Measurements from ENCODE around the gene KIR2DL3. TPM values are rescaled to one million over a fixed set of nuclear protein-coding genes. Genes with fewer than 3 reads are reported as not detected.
"Not testable (repeated sequence)": the region's sequence is repeated elsewhere in the genome, so short reads cannot be mapped to it uniquely, and the experiment has no call there.

The KIR2DL3 gene
- total RNA-seq, 2 donors from 2014 or later: not detected

DNA sequence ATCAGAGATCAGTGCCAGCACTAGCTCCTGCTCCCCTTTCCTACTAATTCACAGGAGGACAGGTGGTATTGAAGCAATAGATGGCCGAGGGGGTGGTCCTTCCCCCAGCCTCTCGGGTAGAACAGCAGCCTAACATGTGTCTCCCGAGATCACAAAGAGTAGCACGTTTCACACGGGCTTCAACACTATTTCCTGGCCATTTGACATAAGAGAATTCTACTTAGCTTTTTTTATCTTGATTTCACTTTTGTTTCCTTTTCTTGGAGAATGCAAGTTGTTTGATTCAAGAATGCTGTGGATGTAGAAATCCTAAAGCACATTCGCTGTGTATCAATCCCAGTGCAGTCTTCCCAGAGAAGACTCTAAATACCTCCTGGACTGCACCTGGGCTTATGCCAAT, 12.0 kb downstream of the KIR2DL3 start:
- not testable (repeated sequence) for H3K27me3 ChIP-seq (ENCODE audit: control insufficient read depth, insufficient read depth, low read length, poor library complexity, severe bottlenecking); H3K9ac ChIP-seq (ENCODE audit: extremely low read depth, low read length, poor library complexity, severe bottlenecking); DNase-seq; H3K4me3 Mint-ChIP-seq; H3K27me3 Mint-ChIP-seq (ENCODE audit: insufficient read depth); H3K4me3 ChIP-seq (ENCODE audit: low read length); H3K4me1 Mint-ChIP-seq; H3K4me1 ChIP-seq (ENCODE audit: control insufficient read depth, insufficient read depth, low read length); H3K27ac Mint-ChIP-seq; H3K27ac ChIP-seq (ENCODE audit: low read depth, low read length); H3K9me3 ChIP-seq (ENCODE audit: control insufficient read depth, low read length); H3K36me3 ChIP-seq (ENCODE audit: control insufficient read depth, insufficient read depth, low read length); H3K36me3 Mint-ChIP-seq (ENCODE audit: low read depth)
- H3K9me3 Mint-ChIP-seq: peaks cover 82% of the 10 kb centered on the region
- 31 to 44% methylated on average over 4 to 6 of the region's 6 CpGs for WGBS, 2 experiments (ENCODE audit: insufficient coverage in 1 of 2, insufficient read length in 1 of 2)

DNA sequence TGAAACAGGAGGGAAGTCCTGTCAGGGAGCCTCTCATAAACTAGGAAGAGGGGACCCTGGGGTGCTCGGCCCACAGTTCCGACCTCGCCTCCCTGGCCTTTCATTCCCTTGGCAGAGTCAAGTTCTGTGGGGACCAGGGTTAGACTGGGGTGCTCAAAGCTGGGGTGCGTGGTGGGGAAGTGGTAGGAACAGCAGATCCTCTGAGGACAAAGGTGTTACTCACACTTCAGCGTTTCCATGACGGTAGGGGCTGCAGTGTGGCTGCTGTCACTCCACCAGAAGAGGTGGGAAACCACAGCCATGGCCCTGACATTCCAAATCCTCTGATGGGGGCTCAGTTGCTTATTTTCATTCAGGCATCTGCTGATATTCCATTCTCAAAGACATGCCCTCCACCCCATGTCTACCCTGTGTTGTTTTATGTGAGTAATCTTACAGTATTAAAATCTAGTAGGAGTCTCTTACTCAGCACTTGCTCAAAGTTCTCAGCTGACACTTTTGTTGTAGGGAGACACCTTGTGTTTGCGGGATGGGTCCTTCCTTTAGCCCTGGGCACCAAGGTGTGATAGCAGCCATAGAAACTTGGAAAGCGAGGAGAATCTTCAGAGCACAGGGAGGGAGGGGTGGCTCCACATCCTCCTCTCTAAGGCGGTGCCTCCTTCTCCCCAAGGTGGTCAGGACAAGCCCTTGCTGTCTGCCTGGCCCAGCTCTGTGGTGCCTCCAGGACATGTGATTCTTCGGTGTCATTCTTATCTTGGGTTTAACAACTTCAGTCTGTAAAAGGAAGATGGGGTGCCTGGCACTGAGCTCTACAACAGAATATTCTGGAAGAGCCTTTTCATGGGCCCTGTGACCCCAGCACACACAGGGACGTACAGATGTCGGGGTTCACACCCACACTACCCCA, 18.1 kb downstream of the KIR2DL3 start:
- not testable (repeated sequence) for DNase-seq; H3K9me3 ChIP-seq (ENCODE audit: control insufficient read depth, low read length); H3K4me3 Mint-ChIP-seq; H3K36me3 ChIP-seq (ENCODE audit: control insufficient read depth, insufficient read depth, low read length); H3K9ac ChIP-seq (ENCODE audit: extremely low read depth, low read length, poor library complexity, severe bottlenecking); H3K27ac Mint-ChIP-seq; H3K27me3 Mint-ChIP-seq (ENCODE audit: insufficient read depth); H3K27ac ChIP-seq (ENCODE audit: low read depth, low read length); H3K27me3 ChIP-seq (ENCODE audit: control insufficient read depth, insufficient read depth, low read length, poor library complexity, severe bottlenecking); H3K4me1 ChIP-seq (ENCODE audit: control insufficient read depth, insufficient read depth, low read length); H3K4me1 Mint-ChIP-seq; H3K4me3 ChIP-seq (ENCODE audit: low read length); H3K36me3 Mint-ChIP-seq (ENCODE audit: low read depth)
- 72% methylated on average over 10 of the region's 12 CpGs; no CpG with 5 or more reads in 1 of the 2 experiments for WGBS, 2 experiments (ENCODE audit: insufficient coverage in 1 of 2, insufficient read length in 1 of 2)
- peaks cover 94% of the 10 kb centered on the region for H3K9me3 Mint-ChIP-seq

DNA sequence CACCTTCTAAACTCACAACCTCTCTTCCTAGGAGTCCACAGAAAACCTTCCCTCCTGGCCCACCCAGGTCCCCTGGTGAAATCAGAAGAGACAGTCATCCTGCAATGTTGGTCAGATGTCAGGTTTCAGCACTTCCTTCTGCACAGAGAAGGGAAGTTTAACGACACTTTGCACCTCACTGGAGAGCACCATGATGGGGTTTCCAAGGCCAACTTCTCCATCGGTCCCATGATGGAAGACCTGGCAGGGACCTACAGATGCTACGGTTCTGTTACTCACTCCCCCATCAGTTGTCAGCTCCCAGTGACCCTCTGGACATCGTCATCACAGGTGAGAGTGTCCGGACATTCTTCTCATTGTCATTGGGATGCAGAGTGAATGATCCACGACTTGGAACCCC, 20.3 kb downstream of the KIR2DL3 start:
- not testable (repeated sequence) for H3K27ac Mint-ChIP-seq; H3K4me1 ChIP-seq (ENCODE audit: control insufficient read depth, insufficient read depth, low read length)
- peaks cover 94% of the 10 kb centered on the region for H3K9me3 Mint-ChIP-seq

DNA sequence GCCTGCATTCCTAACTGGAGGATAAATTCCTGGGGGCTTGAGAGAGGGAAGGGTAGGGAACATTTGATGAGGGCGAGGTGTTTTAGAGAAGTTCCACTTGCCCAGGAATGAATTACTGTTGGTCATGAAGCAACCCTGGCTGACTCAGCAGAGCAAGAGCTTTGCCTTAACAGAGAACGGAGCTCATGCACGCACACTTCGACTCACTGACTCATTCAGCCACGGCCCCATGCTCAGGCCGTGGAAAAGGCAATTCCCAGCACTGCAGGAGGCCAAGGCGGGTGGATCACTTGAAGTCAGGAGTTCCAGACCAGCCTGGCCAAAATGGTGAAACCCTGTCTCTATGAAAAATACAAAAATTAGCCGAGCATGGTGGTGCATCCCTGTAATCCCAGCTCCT, 25.9 kb downstream of the KIR2DL3 start:
- not testable (repeated sequence) for H3K27me3 ChIP-seq (ENCODE audit: control insufficient read depth, insufficient read depth, low read length, poor library complexity, severe bottlenecking); H3K4me3 Mint-ChIP-seq; H3K9me3 ChIP-seq (ENCODE audit: control insufficient read depth, low read length); H3K4me1 ChIP-seq (ENCODE audit: control insufficient read depth, insufficient read depth, low read length); H3K4me1 Mint-ChIP-seq; H3K36me3 Mint-ChIP-seq (ENCODE audit: low read depth); H3K36me3 ChIP-seq (ENCODE audit: control insufficient read depth, insufficient read depth, low read length); DNase-seq; H3K27me3 Mint-ChIP-seq (ENCODE audit: insufficient read depth); H3K9ac ChIP-seq (ENCODE audit: extremely low read depth, low read length, poor library complexity, severe bottlenecking); H3K27ac ChIP-seq (ENCODE audit: low read depth, low read length); H3K4me3 ChIP-seq (ENCODE audit: low read length); H3K27ac Mint-ChIP-seq
- peaks cover 89% of the 10 kb centered on the region for H3K9me3 Mint-ChIP-seq
- 47 to 73% methylated on average over 3 to 8 of the region's 8 CpGs for WGBS, 2 experiments (ENCODE audit: insufficient coverage in 1 of 2, insufficient read length in 1 of 2)

More for the DNA sequence above, 20.3 kb downstream of the KIR2DL3 start:
- H3K27me3 Mint-ChIP-seq (ENCODE audit: insufficient read depth); H3K9me3 ChIP-seq (ENCODE audit: control insufficient read depth, low read length); H3K36me3 Mint-ChIP-seq (ENCODE audit: low read depth); H3K27ac ChIP-seq (ENCODE audit: low read depth, low read length); H3K4me3 Mint-ChIP-seq; DNase-seq; H3K4me1 Mint-ChIP-seq; H3K36me3 ChIP-seq (ENCODE audit: control insufficient read depth, insufficient read depth, low read length); H3K27me3 ChIP-seq (ENCODE audit: control insufficient read depth, insufficient read depth, low read length, poor library complexity, severe bottlenecking); H3K4me3 ChIP-seq (ENCODE audit: low read length); H3K9ac ChIP-seq (ENCODE audit: extremely low read depth, low read length, poor library complexity, severe bottlenecking): not testable (repeated sequence)
- WGBS, 2 experiments (ENCODE audit: insufficient coverage in 1 of 2, insufficient read length in 1 of 2): 56 to 73% methylated on average over 2 to 6 of the region's 6 CpGs

DNA sequence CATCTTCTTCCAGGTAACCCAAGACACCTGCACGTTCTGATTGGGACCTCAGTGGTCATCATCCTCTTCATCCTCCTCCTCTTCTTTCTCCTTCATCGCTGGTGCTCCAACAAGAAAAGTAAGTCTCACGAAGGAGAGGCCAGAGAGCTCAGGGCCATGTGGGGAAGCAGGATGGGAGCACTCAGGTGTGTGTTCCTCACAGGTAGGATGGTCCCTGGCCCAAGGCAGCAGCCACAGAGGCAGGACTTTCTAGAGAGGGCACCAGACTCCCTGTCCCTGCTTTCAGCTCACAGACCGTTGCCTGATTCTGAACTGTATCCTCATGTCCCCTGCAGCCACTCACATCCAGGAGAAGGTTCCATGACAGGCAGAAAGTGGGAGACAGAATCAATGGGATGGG, 28.2 kb downstream of the KIR2DL3 start:
- not testable (repeated sequence) for H3K36me3 ChIP-seq (ENCODE audit: control insufficient read depth, insufficient read depth, low read length); H3K9me3 ChIP-seq (ENCODE audit: control insufficient read depth, low read length); H3K27me3 ChIP-seq (ENCODE audit: control insufficient read depth, insufficient read depth, low read length, poor library complexity, severe bottlenecking); H3K27ac Mint-ChIP-seq; H3K9ac ChIP-seq (ENCODE audit: extremely low read depth, low read length, poor library complexity, severe bottlenecking); H3K27me3 Mint-ChIP-seq (ENCODE audit: insufficient read depth); DNase-seq; H3K27ac ChIP-seq (ENCODE audit: low read depth, low read length); H3K4me1 Mint-ChIP-seq; H3K4me1 ChIP-seq (ENCODE audit: control insufficient read depth, insufficient read depth, low read length); H3K4me3 ChIP-seq (ENCODE audit: low read length); H3K4me3 Mint-ChIP-seq; H3K36me3 Mint-ChIP-seq (ENCODE audit: low read depth)
- peaks cover 91% of the 10 kb centered on the region for H3K9me3 Mint-ChIP-seq
- WGBS, 2 experiments (ENCODE audit: insufficient coverage in 1 of 2, insufficient read length in 1 of 2): 35% methylated on average over 3 of the region's 4 CpGs; no CpG with 5 or more reads in 1 of the 2 experiments

DNA sequence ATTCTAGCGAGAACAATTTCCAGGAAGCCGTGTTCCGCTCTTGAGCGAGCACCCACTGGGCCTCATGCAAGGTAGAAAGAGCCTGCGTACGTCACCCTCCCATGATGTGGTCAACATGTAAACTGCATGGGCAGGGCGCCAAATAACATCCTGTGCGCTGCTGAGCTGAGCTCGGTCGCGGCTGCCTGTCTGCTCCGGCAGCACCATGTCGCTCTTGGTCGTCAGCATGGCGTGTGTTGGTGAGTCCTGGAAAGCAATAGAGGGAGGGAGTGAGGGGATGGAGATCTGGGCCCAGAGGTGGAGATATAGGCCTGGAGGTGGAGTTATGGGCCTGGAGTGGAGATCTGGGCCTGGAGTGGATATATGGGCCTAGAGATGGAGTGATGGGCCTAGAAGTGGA, 31.3 kb downstream of the KIR2DL3 start, which contains the start of gene KIR2DL1:
Gene KIR2DL1 (plus strand): TSS at position 148 of the 400 bp plus-strand sequence. CDS start 58 bp downstream, at position 206.
- H3K36me3 ChIP-seq (ENCODE audit: control insufficient read depth, insufficient read depth, low read length); H3K4me3 Mint-ChIP-seq; H3K4me3 ChIP-seq (ENCODE audit: low read length); H3K4me1 ChIP-seq (ENCODE audit: control insufficient read depth, insufficient read depth, low read length); H3K9ac ChIP-seq (ENCODE audit: extremely low read depth, low read length, poor library complexity, severe bottlenecking); DNase-seq; H3K27me3 ChIP-seq (ENCODE audit: control insufficient read depth, insufficient read depth, low read length, poor library complexity, severe bottlenecking); H3K27ac Mint-ChIP-seq; H3K27me3 Mint-ChIP-seq (ENCODE audit: insufficient read depth); H3K9me3 ChIP-seq (ENCODE audit: control insufficient read depth, low read length); H3K36me3 Mint-ChIP-seq (ENCODE audit: low read depth); H3K27ac ChIP-seq (ENCODE audit: low read depth, low read length); H3K4me1 Mint-ChIP-seq: not testable (repeated sequence)
- peaks cover 94% of the 10 kb centered on the region for H3K9me3 Mint-ChIP-seq
- WGBS, 2 experiments (ENCODE audit: insufficient coverage in 1 of 2, insufficient read length in 1 of 2): 88 to 91% methylated on average over 4 to 15 of the region's 15 CpGs

DNA sequence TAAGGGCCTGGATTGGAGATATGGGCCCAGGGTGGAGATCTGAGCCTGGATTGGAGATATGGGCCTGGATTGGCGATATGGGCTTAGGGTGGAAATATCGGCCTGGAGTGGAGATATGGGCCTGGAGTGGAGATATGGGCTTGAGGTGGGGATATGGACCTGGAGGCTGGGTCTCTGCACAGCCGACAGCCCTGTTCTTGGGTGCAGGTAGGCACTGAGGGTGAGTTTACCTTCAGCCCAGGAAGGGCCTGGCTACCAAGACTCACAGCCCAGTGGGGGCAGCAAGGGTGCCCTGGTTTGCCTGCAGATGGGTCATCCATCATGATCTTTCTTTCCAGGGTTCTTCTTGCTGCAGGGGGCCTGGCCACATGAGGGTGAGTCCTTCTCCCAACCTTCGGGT, 32.2 kb downstream of the KIR2DL3 start:
- 82% methylated on average over 3 of the region's 4 CpGs; no CpG with 5 or more reads in 1 of the 2 experiments for WGBS, 2 experiments (ENCODE audit: insufficient coverage in 1 of 2, insufficient read length in 1 of 2)
- H3K4me3 ChIP-seq (ENCODE audit: low read length); DNase-seq; H3K4me1 ChIP-seq (ENCODE audit: control insufficient read depth, insufficient read depth, low read length); H3K27ac ChIP-seq (ENCODE audit: low read depth, low read length); H3K27me3 ChIP-seq (ENCODE audit: control insufficient read depth, insufficient read depth, low read length, poor library complexity, severe bottlenecking); H3K9me3 ChIP-seq (ENCODE audit: control insufficient read depth, low read length); H3K4me3 Mint-ChIP-seq; H3K36me3 ChIP-seq (ENCODE audit: control insufficient read depth, insufficient read depth, low read length); H3K36me3 Mint-ChIP-seq (ENCODE audit: low read depth); H3K4me1 Mint-ChIP-seq; H3K27me3 Mint-ChIP-seq (ENCODE audit: insufficient read depth); H3K27ac Mint-ChIP-seq; H3K9ac ChIP-seq (ENCODE audit: extremely low read depth, low read length, poor library complexity, severe bottlenecking): not testable (repeated sequence)
- H3K9me3 Mint-ChIP-seq: peaks cover 94% of the 10 kb centered on the region
